GM23248 (cell line): Measurements from ENCODE around the gene PRKCE.

Experiments used
- EZH2 ChIP-seq: fragments of 200-600 bp; sonication (generic); IDR thresholded peaks from 2 replicates; pipeline ENCODE4 v1.6.1; 2018; ENCODE audit warnings: antibody characterized with exemption, mild to moderate bottlenecking; ENCODE audit not compliant: insufficient read depth, poor library complexity, severe bottlenecking
- EZH2phosphoT487 ChIP-seq: fragments of 200-600 bp; sonication (generic); IDR thresholded peaks from 2 replicates; pipeline ENCODE4 v1.6.1; 2018; ENCODE audit warnings: antibody characterized with exemption, moderate library complexity, mild to moderate bottlenecking, low read depth; ENCODE audit not compliant: insufficient read depth

GRCh38 chr2:45830322-45830721 lies 178.8 kb downstream of the PRKCE start:
- no peak for TF ChIP-seq EZH2
- no peak for TF ChIP-seq EZH2phosphoT487
